HG03354 (cell line): ENCODE data around the gene ZBTB37.
"Not testable (repeated sequence)": the region's sequence is repeated elsewhere in the genome, so short reads cannot be mapped to it uniquely, and the experiment has no call there.

ENCODE experiments used
- ATAC-seq: cut with Tn5 transposase; IDR thresholded peaks from one replicate; pipeline ENCODE4 v1.9.1; 2021; ENCODE audit warnings: mild to moderate bottlenecking; ENCODE audit not compliant: unreplicated experiment, poor library complexity, severe bottlenecking

Gene ZBTB37

DNA sequence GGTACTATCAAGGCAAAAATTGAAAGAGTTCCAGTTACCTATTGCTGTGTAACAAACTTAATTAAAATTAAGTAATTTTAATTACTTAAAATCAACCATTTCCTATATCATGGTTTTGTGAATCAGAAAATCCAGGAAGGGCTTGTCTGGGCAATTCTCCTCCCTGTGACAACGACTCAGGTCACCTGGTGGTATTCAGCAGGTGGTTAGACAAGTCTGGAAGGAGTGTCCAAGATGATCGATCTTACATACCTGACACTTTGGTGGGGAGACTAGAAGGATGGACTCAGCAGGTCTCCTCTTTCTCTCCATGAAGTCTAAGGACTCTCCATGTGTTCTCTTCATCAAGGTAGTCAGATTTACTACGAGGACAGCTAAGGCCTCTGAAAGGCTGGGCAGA lies 26.0 kb downstream of the ZBTB37 start:
- ATAC-seq, result no peak

GRCh38 chr1:173900427-173900826 lies 32.2 kb downstream of the ZBTB37 start:
- ATAC-seq, result no peak

- ATAC-seq, result no peak
Measured at GRCh38 chr1:173900992-173901391, 32.8 kb downstream of the ZBTB37 start.

DNA sequence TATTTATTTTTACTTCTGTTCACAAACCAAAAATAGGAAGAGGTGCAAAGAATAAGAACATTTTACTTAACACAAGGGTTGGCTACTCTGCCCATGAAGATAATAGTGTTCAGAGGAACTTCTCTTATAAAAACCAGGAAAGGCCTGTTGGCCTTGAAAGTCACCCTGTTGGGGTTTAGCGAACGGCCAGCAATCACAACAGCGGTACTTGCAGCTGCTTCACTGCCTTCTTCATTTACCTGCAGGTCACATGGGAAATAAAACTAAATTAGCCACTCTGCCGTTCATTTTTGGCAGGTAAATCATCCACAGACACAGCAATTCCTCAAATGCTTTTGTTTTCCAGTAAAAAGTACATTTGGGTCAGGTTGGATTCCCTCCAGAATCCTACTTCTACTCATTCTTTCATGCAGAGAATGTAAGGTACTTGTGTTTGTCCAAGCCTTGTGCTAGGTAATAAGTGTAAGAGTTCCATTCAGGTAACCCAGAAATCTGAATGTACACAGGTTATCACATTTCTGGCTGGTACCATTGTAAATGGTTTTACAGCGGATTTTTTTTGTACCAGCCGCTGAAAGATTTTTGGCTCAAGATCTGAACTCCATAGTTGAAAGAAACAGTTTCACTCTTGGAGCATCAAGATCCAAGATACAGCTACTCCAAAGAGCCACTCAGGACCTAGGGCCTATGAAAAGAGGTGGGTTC lies 35.8 kb downstream of the ZBTB37 start:
- no peak for ATAC-seq

- no peak for ATAC-seq
Measured at GRCh38 chr1:173913111-173913510, 44.9 kb downstream of the ZBTB37 start.

DNA sequence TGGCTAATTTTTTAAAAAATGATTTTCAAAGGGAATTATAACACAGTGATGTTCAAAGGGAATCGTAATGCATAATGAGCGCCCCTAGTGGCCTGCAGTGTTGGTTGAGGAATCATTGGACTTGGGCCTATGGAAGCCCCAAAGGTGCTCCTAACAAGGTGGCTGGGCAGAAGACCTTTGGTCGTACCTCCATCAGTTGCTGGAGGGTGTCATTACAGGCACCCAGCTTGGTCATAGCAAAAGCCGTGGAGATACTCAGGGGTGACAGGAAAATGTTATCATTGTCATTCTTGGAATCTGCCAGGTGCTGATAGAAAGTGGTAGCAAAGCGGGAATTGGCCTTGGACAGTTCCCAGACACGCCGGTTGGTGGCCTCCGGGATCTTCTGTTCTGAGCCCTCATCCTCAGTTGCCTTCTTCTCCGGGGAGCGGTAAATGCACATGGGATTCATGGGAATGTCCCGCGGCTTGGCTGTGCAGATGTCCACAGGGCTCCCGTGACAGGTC lies 46.2 kb downstream of the ZBTB37 start:
- ATAC-seq, result no peak

DNA sequence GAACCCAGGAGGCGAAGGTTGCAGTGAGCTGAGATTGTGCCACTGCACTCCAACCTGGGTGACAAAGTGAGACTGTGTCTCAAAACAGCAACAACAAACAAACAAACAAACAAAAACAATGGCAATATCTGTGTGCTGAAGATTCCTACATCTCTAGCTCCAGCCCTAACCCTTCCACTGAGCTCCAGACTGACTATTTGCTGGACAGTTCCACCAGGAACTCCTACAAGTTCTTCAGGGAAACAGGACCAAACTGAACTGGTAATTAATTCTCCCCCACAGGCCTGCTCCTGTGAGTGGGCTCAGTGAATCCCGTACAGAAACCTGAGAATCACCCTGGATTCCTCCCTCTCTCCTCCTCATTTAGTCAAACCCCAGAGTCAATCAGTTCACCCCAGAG lies 47.4 kb downstream of the ZBTB37 start:
- ATAC-seq, result no peak

DNA sequence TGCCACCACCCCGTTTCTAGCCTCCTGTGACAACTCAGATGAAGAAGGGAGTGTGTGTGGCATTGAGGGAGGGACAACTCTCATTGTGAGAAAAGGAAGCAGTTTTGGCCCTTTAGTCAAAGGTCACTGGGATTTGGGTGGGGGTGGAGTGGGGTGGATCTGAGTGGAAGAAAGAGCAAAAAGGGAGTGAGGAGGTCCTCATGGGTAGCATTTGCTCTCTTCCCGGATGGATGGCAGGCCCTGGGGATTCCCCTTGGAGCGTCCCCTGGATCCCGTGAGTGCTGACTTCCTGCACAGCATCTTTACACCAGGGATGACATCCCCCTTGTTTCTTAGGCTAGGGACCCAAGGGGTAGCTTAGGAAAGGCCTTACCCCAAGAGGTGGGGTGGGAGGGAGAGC lies 48.5 kb downstream of the ZBTB37 start:
- ATAC-seq, result no peak

- ATAC-seq, result no peak
Measured at GRCh38 chr1:173917149-173917548, 49.0 kb downstream of the ZBTB37 start, which contains the start of gene SERPINC1. Gene SERPINC1, minus strand, starts transcription at chr1:173917327. Its CDS starts 68 bp downstream, at chr1:173917259.

DNA sequence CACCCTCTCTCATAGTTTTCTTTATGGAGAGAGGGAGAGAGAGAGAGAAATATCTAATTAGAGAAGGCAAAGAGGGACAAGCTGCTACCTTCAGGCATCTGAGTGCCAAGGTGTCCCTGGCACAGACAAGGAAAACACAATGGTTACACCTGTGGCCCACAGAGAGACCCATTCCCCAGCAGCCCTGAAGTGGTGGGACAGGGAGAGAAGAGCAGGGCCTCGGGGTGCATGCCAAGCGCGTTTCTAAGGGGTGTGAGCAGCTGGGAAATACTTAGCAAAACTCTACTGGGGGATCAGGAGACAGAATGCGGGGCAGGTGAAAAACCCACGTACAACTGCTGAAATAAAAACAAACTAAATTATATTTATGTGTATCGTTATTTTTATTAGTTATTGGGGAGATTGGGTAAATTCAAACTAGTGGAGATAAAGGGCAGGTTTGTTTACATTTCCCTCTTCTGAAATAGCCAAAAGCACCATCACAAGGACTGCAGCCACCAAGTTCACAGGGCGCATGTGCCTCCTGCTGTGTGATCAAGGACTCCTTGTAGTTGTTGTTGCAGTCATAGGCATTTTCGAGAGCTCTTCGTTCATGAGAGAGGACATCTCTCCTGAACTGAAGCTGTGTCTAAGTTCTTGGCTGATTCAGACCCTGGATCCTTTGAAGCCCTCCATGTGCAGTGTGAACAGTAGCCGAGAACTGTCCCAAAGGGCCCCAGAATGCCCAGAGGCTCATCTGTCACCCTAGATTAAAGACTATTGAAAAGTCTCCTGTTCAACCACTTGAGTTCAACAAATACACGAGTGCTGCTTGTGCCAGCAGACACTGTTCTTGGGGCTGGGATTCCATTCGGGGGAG lies 49.7 kb downstream of the ZBTB37 start:
- ATAC-seq, result no peak

DNA sequence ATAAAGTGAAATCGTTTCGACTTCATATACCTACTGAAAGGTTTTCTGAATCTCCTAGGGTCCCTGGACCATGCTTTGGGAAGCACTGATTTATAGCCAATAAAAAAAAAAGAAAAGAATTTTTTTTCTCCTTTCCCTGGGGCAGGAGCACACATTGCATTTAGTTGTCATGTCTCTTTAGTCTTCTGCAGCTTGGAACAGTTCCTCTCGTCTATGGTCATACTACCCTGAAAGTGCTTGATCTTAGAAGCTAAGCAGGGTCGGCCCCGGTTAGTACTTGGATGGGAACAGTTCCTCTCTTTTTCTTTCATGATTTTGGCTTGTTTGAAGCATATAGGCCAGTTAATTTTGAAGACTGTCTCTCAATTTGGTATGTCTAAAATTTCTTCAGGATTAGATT lies 52.7 kb downstream of the ZBTB37 start:
- ATAC-seq, result no peak

GRCh38 chr1:173925306-173926242 lies 57.4 kb downstream of the ZBTB37 start:
- ATAC-seq, result no peak

- not testable (repeated sequence) for ATAC-seq
Measured at GRCh38 chr1:173930541-173930940, 62.4 kb downstream of the ZBTB37 start.

DNA sequence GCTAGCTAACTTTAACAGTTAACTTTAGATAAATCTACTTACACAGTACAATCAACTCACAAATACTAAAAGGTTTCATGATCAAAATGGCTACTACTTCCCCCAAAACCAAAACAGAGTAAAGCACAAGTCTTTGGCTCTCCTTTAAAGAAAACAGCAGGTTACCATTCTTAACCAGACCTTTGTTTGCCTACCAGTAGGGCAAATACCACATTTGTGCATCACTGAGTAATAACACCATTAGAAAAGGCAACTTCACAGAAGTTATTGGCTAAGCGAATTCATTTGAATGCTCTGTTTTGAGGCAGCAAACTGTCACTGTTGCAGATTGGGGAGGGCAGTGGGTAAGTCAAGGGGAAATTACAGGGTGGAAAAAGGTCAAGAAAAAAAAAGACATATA lies 66.3 kb downstream of the ZBTB37 start:
- no peak for ATAC-seq

- ATAC-seq, result peak; percentile 62
Measured at GRCh38 chr1:173937062-173937461, 68.9 kb downstream of the ZBTB37 start.

DNA sequence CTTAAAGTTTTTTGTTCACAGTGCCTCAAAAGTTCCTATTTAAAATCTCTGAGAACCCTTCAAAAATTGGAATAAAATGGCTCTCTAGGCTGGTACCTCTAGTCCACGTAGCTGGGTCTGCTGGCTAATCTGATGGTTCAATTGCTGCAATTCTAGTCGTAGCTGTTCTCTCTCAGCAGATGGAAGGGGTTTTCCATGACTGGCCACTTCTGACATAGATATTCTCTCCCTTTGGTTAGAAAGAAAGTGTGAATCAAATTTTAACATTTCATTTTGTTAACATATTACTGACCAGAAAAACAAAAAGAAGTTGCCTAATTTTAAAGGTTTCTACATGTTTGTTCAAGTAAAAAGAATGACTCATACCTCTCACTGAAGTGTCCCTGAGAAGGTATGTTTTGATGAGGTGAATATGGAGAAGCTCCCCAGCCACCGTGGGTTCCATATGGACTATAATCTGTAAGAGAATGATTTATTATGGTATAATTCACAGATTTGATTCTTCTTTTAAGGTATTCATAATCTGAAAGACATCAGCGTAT lies 78.3 kb downstream of the ZBTB37 start:
- ATAC-seq, result no peak

DNA sequence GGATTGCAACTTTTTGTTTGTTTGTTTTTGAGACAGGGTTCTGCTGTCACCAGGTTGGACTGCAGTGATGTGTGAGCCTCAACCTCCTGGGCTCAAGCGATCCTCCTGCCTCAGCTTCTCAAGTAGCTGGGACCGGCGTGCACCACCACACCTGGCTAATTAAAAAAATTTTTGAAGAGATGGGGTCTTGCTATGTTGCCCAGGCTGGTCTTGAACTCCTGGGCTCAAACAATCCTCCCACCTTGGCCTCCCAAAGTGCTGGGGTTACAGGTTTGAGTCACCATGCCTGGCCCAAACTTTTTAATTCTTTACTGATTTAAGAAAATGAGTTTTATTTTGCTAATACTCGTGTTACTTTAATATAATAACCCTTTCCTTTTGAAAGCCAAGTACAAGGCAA lies 80.4 kb downstream of the ZBTB37 start:
- no peak for ATAC-seq
